GM04503 (cell line): ENCODE measurements around the gene FBXO31.
"Not testable (repeated sequence)": the region's sequence is repeated elsewhere in the genome, so short reads cannot be mapped to it uniquely, and the experiment has no call there.

Experiments
- DNase-seq: peaks from one replicate; pipeline ENCODE4 v3.0.0-alpha.2; 2012; ENCODE audit warnings: low read depth

FBXO31 gene

GRCh38 chr16:87384162-87384874 is 742 bp upstream of the FBXO31 start:
- DNase-seq = no peak

DNA sequence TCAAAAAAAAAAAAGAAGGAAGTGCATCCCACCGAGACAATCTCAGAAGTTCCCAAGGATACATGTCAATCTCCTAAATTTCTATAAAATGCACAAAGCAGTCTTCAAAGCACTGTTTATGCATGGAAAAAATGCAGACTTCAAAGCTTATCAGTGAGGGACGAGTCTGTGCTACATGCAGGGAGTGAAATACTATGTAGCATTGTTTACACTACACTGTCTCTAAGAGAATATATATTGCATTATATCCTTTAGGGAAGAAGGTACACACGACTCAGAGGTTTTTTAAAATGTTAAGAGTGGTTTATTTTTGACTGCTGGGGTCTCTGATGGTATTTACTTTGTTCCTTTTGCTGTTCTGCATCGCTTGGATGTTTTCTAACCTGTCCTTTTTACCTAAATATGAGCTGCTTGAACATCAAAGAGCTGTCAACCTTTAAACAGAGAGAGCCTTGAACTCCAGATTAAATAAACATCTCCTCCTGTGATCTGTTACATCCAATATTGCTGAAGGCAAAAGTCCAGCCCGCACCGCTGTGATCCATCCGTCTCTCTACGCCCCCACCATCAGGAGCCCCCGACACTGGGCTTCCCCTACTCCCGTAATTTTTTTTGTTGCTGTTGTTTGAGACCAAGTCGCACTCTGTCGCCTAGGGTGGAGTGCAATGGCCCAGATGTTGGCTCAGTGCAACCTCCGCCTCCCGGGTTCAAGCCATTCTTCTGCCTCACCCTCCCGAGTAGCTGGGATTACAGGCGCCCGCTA is 1.4 kb downstream of the FBXO31 start:
- DNase-seq = no peak

DNA sequence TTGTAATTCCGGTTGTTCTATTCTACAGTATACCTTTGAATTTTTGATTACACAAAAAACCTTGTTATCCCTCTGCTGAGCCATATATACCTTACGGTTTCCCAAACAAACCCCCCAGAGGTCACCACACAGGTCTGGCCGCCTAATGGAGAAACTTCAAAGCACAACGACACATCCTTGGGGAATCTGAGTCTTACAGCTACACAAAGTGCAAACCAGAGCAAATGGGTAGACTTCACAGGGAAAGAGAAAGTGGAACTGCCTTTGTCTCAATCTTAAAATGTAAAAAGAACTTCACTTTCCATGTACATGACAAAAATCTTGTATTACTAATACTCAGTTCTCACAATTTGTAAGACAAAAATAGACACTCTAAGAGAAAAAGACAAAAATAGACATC is 2.7 kb downstream of the FBXO31 start:
- DNase-seq = no peak

GRCh38 chr16:87380403-87380802 is 3.2 kb downstream of the FBXO31 start:
- DNase-seq = no peak

GRCh38 chr16:87379312-87379752 is 4.2 kb downstream of the FBXO31 start:
- not testable (repeated sequence) for DNase-seq

DNA sequence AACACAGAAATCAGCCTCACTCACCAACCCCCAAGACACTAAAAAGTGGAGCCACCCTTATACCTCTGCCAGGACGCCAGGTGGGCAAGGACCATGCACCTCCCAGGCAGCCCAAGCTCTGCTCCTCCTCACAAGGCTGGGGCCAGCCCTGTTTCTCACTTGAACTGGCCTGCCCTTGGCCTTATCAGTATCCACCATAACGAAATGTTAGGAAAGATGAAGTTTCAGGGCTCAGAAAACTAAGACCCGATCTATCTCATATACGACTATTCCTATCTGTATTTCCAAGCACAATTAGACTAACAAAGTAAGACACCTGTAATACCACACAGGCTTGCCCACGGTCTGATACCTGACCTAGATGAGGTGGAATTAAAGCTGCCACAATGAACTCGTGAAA is 6.9 kb downstream of the FBXO31 start:
- no peak for DNase-seq

GRCh38 chr16:87375426-87376135 is 8.0 kb downstream of the FBXO31 start:
- no peak for DNase-seq

- no peak for DNase-seq
Observed at GRCh38 chr16:87374313-87374712, 9.3 kb downstream of the FBXO31 start.

GRCh38 chr16:87372305-87372704 is 11.3 kb downstream of the FBXO31 start:
- DNase-seq = no peak

- DNase-seq = no peak
Observed at GRCh38 chr16:87371261-87371866, 12.2 kb downstream of the FBXO31 start.

DNA sequence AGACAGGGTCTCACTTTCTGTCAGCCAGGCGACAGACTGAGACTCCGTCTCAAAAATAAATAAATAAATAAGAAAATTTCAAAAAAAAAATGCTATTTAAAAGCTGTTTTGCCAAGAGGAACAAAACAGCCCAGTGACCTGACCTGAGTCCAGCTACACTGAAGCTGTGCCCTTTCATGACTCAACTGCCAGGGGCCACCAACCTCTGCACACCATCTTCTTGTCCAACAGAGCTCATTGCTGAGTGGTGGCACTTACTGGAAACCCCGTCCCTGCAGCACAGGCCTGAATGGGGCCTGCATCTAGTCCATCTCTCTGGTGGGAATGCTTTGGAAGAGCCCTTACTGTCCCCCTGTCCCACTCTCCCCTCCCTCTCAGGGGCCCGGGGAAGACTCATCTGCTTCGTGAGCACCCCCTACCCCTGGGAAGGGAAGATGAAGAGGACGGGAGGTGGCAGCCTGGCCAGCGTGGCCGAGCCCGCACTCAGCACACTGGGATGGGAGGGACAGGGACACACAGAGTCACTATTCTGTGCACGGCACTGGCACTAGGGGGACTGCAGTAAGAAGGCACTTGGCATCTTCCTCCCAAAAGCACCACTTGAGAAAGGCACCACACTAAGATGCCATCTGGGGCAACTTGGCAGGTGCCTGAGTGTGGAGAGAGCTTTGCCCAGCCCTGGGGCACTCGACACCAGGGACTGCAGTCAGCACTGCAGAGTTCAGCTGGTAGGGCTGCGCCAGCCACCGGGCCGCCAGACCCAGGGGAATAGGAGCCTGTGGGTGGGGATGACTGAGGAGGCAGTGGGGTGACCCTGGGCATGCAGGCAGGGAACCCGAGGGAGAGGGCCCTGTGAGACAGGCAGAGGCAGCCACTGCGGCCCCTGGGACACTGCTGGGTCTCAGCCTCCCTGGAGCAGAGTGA is 13.5 kb downstream of the FBXO31 start:
- DNase-seq = no peak

DNA sequence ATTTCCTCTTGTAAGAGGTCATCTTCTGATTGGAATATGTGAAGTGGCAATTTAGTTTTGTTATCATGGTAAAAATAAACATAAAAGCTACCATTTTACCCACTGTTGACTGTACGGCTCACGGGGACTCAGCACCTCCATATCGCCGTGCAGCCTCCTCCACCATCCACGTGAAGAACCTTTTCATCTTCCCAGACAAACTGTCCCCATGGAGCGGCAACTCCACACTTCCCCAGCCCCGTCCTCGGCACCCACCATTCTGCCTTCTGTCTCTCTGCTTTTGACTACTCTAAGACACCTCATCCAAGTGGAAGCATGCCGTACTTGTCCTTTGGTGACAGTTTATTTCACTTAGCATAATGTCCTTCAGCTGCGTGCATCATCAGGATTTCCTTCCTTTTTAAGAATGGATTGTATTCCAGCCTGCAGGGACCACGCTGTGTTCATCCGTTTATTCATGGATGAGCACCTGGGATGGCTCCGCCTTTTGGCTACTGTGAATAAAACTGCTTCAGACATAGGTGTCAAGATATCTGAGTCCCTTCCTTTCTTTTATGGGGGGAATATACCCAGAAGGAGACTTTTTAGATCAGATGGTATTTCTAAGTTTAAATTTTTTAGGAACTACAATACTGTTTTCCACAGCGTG is 14.3 kb downstream of the FBXO31 start:
- DNase-seq = no peak

GRCh38 chr16:87368029-87368770 is 15.4 kb downstream of the FBXO31 start:
- no peak for DNase-seq

DNA sequence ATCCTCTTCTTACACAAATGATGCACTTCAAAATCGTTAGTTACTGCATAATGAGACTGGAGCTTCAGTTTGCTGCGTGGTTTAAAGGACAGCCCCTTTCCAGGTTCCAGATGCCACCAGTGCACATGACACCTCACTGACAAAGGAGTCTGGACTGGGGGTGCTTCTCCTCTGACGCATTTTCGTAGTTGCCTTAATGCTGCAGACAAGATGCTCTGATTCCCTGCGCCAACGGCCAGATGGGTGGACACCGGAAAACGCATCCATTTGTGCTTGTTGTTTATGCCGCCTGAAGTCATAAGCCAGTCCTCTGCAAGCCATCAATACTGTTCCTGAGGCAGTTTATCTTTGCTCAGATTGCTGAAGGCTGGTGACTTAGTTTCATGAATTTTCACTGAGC is 16.0 kb downstream of the FBXO31 start:
- DNase-seq = no peak

GRCh38 chr16:87366930-87367329 is 16.6 kb downstream of the FBXO31 start:
- no peak for DNase-seq

GRCh38 chr16:87366288-87366687 is 17.3 kb downstream of the FBXO31 start:
- DNase-seq = no peak

GRCh38 chr16:87365021-87365713 is 18.4 kb downstream of the FBXO31 start:
- DNase-seq = no peak

GRCh38 chr16:87363771-87364455 is 19.7 kb downstream of the FBXO31 start:
- DNase-seq = no peak
